BE2C (cell line): ENCODE data around the gene A4GNT. TPM values are rescaled to one million over a fixed set of nuclear protein-coding genes. Genes with fewer than 3 reads are reported as not detected.

Experiments
- DNase-seq: peaks from one replicate; pipeline ENCODE4 v3.0.0-alpha.2; 2020
- H3K27me3 ChIP-seq: fragments of 250-450 bp; sonication (Bioruptor Pico); 2 replicates; pipeline ENCODE4 v1.5.1; 2020; ENCODE audit warnings: mild to moderate bottlenecking
- H3K36me3 ChIP-seq: fragments of 250-450 bp; sonication (Bioruptor Pico); 2 replicates; pipeline ENCODE4 v1.5.1; 2020; ENCODE audit warnings: mild to moderate bottlenecking
- H3K4me1 ChIP-seq: fragments of 250-450 bp; sonication (Bioruptor Pico); 2 replicates; pipeline ENCODE4 v1.5.1; 2020
- H3K4me3 ChIP-seq: 2 replicates; pipeline ENCODE4 v1.5.1; 2011; ENCODE audit warnings: low read depth, low read length
- H3K9me3 ChIP-seq: fragments of 250-450 bp; sonication (Bioruptor Pico); 2 replicates; pipeline ENCODE4 v1.5.1; 2020
- polyA plus RNA-seq: library from polyadenylated mRNA; unstranded; fragments of >200 nt; gene quantifications from one replicate; pipeline ENCODE4 v1.2.1, GENCODE V29; 2012; ENCODE audit warnings: low read depth, missing spikeins; ENCODE audit not compliant: insufficient read length, insufficient read depth
- TF ChIP-seq, protein P1 (sequence below): IDR thresholded peaks from 2 replicates; pipeline ENCODE4 v1.5.1; 2012; ENCODE audit warnings: mild to moderate bottlenecking, low read depth, low read length

The A4GNT gene
- polyA plus RNA-seq: not detected

DNA sequence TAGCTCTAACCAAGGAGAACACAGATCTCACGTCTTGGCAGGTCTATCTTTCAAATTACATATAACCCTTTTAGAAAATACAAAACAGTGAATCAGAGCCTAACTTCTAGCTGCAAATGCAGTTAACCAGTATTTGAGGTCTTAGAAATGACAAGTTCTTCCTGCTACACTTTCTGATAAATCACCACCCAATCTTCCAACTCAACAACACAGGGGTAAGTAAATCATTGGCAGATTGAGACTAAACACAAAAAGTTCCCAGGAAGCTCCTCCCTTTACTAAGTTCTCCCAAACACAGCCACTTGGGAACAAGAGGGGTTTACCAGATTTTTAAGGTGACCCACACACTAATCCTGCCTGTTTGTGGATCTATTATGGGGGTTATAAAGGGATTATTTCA, at the start of gene A4GNT:
A4GNT (minus strand) TSS at position 152 of the 400 bp plus-strand sequence. CDS start 1,134 bp downstream, outside the sequence.
- Histone ChIP-seq H3K4me3 (no peak within 1 kb of the TSS), H3K9me3 (no peaks in the 10 kb centered on the region), H3K36me3 (no peaks in the 10 kb centered on the region), H3K4me1 (no peaks in the 10 kb centered on the region), H3K27me3 (no peaks in the 10 kb centered on the region)
- DNase-seq: no peak
- TF ChIP-seq, protein P1, sequence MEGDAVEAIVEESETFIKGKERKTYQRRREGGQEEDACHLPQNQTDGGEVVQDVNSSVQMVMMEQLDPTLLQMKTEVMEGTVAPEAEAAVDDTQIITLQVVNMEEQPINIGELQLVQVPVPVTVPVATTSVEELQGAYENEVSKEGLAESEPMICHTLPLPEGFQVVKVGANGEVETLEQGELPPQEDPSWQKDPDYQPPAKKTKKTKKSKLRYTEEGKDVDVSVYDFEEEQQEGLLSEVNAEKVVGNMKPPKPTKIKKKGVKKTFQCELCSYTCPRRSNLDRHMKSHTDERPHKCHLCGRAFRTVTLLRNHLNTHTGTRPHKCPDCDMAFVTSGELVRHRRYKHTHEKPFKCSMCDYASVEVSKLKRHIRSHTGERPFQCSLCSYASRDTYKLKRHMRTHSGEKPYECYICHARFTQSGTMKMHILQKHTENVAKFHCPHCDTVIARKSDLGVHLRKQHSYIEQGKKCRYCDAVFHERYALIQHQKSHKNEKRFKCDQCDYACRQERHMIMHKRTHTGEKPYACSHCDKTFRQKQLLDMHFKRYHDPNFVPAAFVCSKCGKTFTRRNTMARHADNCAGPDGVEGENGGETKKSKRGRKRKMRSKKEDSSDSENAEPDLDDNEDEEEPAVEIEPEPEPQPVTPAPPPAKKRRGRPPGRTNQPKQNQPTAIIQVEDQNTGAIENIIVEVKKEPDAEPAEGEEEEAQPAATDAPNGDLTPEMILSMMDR: no peak

GRCh38 chr3:138180375-138181029, 48.3 kb upstream of the A4GNT start:
- no peak overlapping the region for H3K4me3 ChIP-seq
- DNase-seq: peak; percentile 22
- peaks cover 11% of the 10 kb centered on the region for H3K27me3 ChIP-seq
- H3K9me3 ChIP-seq: no peaks in the 10 kb centered on the region
- no peaks in the 10 kb centered on the region for H3K4me1 ChIP-seq
- no peaks in the 10 kb centered on the region for H3K36me3 ChIP-seq
- TF ChIP-seq, protein P1: peak; percentile 52

- H3K36me3 ChIP-seq: peaks cover 21% of the 10 kb centered on the region
- H3K4me1 ChIP-seq: no peaks in the 10 kb centered on the region
- TF ChIP-seq, protein P1: no peak
- peak; percentile 87 for DNase-seq
- no peaks in the 10 kb centered on the region for H3K27me3 ChIP-seq
- no peaks in the 10 kb centered on the region for H3K9me3 ChIP-seq
- peak within 1 kb of the TSS; percentile 70 for H3K4me3 ChIP-seq
Measured at GRCh38 chr3:138174421-138175131, 42.4 kb upstream of the A4GNT start, which contains the start of gene DBR1. Gene DBR1, minus strand, starts transcription at chr3:138174921. Its CDS starts 126 bp downstream, at chr3:138174795.

DNA sequence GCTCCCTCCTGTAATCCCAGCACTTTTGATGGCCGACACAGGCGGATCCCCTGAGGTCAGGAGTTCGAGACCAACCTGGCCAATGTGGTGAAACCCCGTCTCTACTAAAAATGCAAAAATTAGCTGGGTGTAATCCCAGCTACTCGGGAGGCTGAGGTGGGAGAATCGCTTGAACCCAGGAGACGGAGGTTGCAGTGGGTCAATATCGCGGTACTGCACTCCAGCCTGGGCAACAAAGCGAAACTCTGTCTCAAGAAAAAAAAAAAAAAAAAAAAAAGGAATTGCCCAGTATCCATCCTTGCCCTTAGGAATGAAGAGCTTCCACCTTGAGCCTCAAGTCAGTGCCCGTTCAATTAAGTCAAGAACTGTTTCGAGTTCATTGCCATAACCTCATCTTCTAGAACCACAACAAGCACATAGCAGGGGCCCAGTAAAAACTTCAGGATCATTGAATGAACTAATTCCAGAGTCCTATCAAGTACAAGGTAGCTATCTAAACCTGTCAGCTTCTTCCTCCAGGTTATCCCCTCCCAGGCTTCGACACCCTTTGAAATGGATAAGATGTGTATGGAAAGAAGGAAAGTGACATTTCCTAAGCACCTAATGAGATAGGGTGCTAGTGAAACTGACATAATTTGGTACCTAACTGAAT, 41.7 kb upstream of the A4GNT start:
- Histone ChIP-seq H3K9me3 (no peaks in the 10 kb centered on the region), H3K4me3 (peak overlapping the region; percentile 70), H3K36me3 (peaks cover 28% of the 10 kb centered on the region), H3K27me3 (no peaks in the 10 kb centered on the region), H3K4me1 (no peaks in the 10 kb centered on the region)
- TF ChIP-seq, protein P1: no peak
- DNase-seq: no peak

GRCh38 chr3:138172625-138173024, 40.4 kb upstream of the A4GNT start:
- H3K9me3 ChIP-seq: no peaks in the 10 kb centered on the region

More at GRCh38 chr3:138172625-138173024, 40.4 kb upstream of the A4GNT start:
- Histone ChIP-seq H3K4me3 (no peak overlapping the region), H3K36me3 (peaks cover 33% of the 10 kb centered on the region), H3K27me3 (no peaks in the 10 kb centered on the region), H3K4me1 (no peaks in the 10 kb centered on the region)
- no peak for DNase-seq
- TF ChIP-seq, protein P1: no peak
